Activated T-helper 1 cell treated with anti-CD3 and anti-CD28 coated beads, Interleukin-12 subunit alpha, Interleukin-12 subunit beta, Interleukin-2, Interleukin-4 antibody, amounts not matched to agents 30 ng/mL and 10 ng/mL and 1 ng/mL, durations not matched to agents 14 hours and 24 hours and 36 hours (primary cell): ENCODE measurements around the gene DEDD2. TPM values are rescaled to one million over a fixed set of nuclear protein-coding genes. Genes with fewer than 3 reads are reported as not detected.
"Not testable (repeated sequence)": the region's sequence is repeated elsewhere in the genome, so short reads cannot be mapped to it uniquely, and the experiment has no call there.

ENCODE experiments used
- DNase-seq: peaks from one replicate; pipeline ENCODE4 v3.0.0; 2021; ENCODE audit warnings: low spot score
- H3K27ac Mint-ChIP-seq: one replicate; pipeline ENCODE4 v1.8.0; 2021; ENCODE audit warnings: mild to moderate bottlenecking, mixed read lengths
- H3K27me3 Mint-ChIP-seq: one replicate; pipeline ENCODE4 v1.8.0; 2022; ENCODE audit warnings: mild to moderate bottlenecking, moderate library complexity, mixed read lengths; ENCODE audit not compliant: insufficient read depth
- H3K36me3 Mint-ChIP-seq: one replicate; pipeline ENCODE4 v1.8.0; 2021; ENCODE audit warnings: low read depth, mixed read lengths
- H3K4me1 Mint-ChIP-seq: one replicate; pipeline ENCODE4 v1.8.0; 2021; ENCODE audit warnings: low read depth, mixed read lengths
- H3K4me3 Mint-ChIP-seq: one replicate; pipeline ENCODE4 v1.8.0; 2021; ENCODE audit warnings: mild to moderate bottlenecking, moderate library complexity, mixed read lengths
- H3K9me3 Mint-ChIP-seq: one replicate; pipeline ENCODE4 v1.8.0; 2021; ENCODE audit warnings: mixed read lengths
- intact Hi-C: fragments of 100-400 bp; cut with micrococcal nuclease; formaldehyde crosslinking; loops from one replicate; pipeline ENCODE4 v1.15.1; 2024
- total RNA-seq: library from RNA; stranded (reverse); gene quantifications from 2 replicates; pipeline ENCODE4 v1.2.3, GENCODE V29; 2022

Gene DEDD2, protein sequence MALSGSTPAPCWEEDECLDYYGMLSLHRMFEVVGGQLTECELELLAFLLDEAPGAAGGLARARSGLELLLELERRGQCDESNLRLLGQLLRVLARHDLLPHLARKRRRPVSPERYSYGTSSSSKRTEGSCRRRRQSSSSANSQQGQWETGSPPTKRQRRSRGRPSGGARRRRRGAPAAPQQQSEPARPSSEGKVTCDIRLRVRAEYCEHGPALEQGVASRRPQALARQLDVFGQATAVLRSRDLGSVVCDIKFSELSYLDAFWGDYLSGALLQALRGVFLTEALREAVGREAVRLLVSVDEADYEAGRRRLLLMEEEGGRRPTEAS
- 36.9 and 37.9 TPM in 2 replicates for total RNA-seq

DNA sequence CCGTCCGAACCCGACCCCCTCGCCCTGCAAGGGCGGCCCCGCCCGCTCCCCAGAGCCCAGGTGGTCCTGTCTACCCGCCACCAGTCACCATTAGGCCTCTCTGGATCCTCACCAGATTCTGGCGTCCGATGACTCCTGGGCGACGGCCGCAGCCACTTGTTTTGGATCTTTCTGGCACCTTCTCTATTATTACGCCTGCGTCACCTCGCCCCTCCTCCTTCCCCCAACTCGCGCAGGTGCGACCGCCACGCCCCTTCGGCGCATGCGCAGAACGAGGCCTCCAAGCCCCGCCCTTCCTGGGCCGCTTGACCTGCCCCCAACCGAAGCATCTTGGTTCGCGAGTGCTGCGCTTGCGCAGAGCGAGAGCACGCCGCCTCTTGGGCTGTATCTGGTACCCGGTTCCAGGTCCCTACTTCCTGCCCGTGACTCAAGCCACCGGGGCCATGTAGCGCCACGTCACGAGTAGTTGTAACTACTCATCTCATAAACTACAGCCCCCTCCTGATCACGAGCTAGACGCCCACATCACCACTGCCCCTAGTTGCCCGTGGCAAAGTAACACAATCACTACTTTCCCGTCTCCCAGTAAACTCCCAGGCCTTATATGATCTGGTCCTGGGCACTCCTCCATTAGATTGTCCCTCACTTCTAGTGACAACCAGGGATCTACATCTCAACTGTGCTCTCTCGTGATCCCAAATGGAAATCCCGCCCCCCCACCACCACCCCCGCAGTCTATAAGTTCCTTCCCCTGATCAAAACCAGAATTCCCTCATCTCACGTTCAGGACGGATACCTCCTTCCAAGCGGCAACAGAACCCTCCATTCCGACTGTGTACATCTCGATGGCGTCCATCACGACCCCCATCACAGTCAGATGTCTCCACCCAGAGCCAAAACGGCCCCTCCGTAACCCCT lies at the start of gene DEDD2:
TSS of gene DEDD2 (minus strand) at position 158 of the 918 bp plus-strand sequence. CDS start 670 bp downstream, outside the sequence.
- H3K4me1 Mint-ChIP-seq, result peaks cover 68% of the 10 kb centered on the region
- H3K27ac Mint-ChIP-seq, result peak within 1 kb of the TSS; percentile 94
- intact Hi-C loops, result loop anchor here (1.0 to 2.0 kb wide), 10 partner anchors 16 to 141 kb away; partner anchors contain the start of genes ERF, PAFAH1B3, POU2F2 and PRR19
- peak; percentile 100 for DNase-seq
- H3K36me3 Mint-ChIP-seq, result peaks cover 32% of the 10 kb centered on the region
- H3K9me3 Mint-ChIP-seq, result no peaks in the 10 kb centered on the region
- peaks cover 2% of the 10 kb centered on the region for H3K27me3 Mint-ChIP-seq
- peak within 1 kb of the TSS; percentile 99 for H3K4me3 Mint-ChIP-seq

- H3K27ac Mint-ChIP-seq, intact Hi-C loops, H3K9me3 Mint-ChIP-seq, H3K36me3 Mint-ChIP-seq, H3K4me3 Mint-ChIP-seq, H3K27me3 Mint-ChIP-seq, DNase-seq: not testable (repeated sequence)
- peaks cover 30% of the 10 kb centered on the region for H3K4me1 Mint-ChIP-seq
Measured at GRCh38 chr19:42266928-42267603, 49.6 kb upstream of the DEDD2 start.

- H3K9me3 Mint-ChIP-seq, intact Hi-C loops, H3K27me3 Mint-ChIP-seq, H3K36me3 Mint-ChIP-seq, H3K27ac Mint-ChIP-seq, H3K4me3 Mint-ChIP-seq, DNase-seq: not testable (repeated sequence)
- H3K4me1 Mint-ChIP-seq, result peaks cover 25% of the 10 kb centered on the region
Measured at GRCh38 chr19:42266105-42266504, 48.6 kb upstream of the DEDD2 start.

GRCh38 chr19:42261763-42262162 lies 44.3 kb upstream of the DEDD2 start:
- Mint-ChIP-seq H3K27me3 (peaks cover 11% of the 10 kb centered on the region), H3K4me3 (no peak overlapping the region), H3K36me3 (no peaks in the 10 kb centered on the region), H3K27ac (no peak overlapping the region), H3K4me1 (no peaks in the 10 kb centered on the region), H3K9me3 (no peaks in the 10 kb centered on the region)
- intact Hi-C loops, result no loop called here
- no peak for DNase-seq

GRCh38 chr19:42257842-42258241 lies 40.4 kb upstream of the DEDD2 start:
- H3K4me3 Mint-ChIP-seq, H3K9me3 Mint-ChIP-seq, H3K36me3 Mint-ChIP-seq, DNase-seq, H3K4me1 Mint-ChIP-seq, intact Hi-C loops, H3K27ac Mint-ChIP-seq: not testable (repeated sequence)
- peaks cover 14% of the 10 kb centered on the region for H3K27me3 Mint-ChIP-seq

DNA sequence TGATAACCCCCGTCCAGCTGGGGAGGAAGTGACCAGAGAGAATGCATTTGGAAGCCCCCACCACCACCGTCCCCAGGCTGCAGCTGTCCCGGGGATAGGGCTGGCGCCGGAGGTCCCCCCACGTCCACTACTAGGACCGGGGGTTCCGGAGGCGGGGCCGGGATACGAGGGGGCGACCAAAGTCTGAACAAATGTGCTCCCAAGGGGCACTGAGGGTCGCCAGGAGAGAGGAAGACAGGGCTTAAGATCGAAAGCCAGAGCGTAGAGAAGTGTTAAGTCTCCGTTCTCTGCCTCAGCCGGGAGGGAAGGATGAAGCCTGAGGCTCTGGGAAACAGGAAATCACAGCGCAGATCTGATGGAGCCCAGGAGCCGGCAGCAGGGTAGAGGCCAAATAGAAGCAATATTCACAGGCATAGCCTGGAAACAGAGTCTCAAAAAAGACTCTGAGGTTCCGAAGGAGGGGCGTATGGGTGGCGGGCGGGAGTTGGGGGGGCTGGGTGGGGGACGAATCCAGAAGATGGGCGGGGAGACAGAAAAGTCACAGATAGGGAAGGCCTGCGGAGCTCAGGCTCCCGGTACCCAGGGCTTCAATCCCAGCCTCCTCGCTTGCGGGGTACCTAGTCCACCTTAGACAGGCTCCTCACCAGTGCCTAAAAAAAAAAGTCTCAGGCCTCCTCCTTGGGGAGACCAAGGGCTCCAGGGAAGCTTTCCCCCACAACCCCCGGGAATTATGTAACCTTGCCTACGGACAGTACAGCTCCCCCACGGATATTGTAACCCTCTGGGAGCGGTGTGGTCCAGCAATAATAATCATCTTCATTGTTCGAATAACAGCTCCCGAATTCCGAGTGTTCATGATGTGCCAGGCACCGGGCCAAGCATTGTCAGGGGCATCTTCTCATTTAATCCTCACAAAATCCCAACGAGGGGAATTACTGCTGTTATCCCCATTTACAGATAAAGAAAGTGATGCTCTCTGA lies 38.6 kb upstream of the DEDD2 start:
- intact Hi-C loops, result loop anchor here (1.0 kb wide), 5 partner anchors 12 to 69 kb away; partner anchors contain the start of genes DEDD2, MEGF8, PAFAH1B3 and PRR19
- peaks cover 9% of the 10 kb centered on the region for H3K27me3 Mint-ChIP-seq
- H3K9me3 Mint-ChIP-seq, result no peaks in the 10 kb centered on the region
- no peak overlapping the region for H3K27ac Mint-ChIP-seq
- peaks cover 19% of the 10 kb centered on the region for H3K4me1 Mint-ChIP-seq
- no peak for DNase-seq
- H3K36me3 Mint-ChIP-seq, result peaks cover 8% of the 10 kb centered on the region
- peak overlapping the region; percentile 74 for H3K4me3 Mint-ChIP-seq

- DNase-seq, result peak; percentile 92
- H3K9me3 Mint-ChIP-seq, result no peaks in the 10 kb centered on the region
- H3K27me3 Mint-ChIP-seq, result peaks cover 9% of the 10 kb centered on the region
- H3K4me1 Mint-ChIP-seq, result peaks cover 19% of the 10 kb centered on the region
- H3K36me3 Mint-ChIP-seq, result peaks cover 8% of the 10 kb centered on the region
- intact Hi-C loops, result loop anchor here (1.0 kb wide), 6 partner anchors 11 to 70 kb away; partner anchors contain the start of genes DEDD2, MEGF8, PAFAH1B3 and PRR19
- H3K27ac Mint-ChIP-seq, result peak within 1 kb of the TSS; percentile 65
- peak within 1 kb of the TSS; percentile 74 for H3K4me3 Mint-ChIP-seq
Measured at GRCh38 chr19:42254850-42255765, 37.6 kb upstream of the DEDD2 start, which contains the start of gene ERF. ERF (minus strand) TSS chr19:42255128; CDS start chr19:42254999, 129 bp downstream.

GRCh38 chr19:42254089-42254849 lies 36.8 kb upstream of the DEDD2 start:
- Mint-ChIP-seq H3K36me3 (peaks cover 8% of the 10 kb centered on the region), H3K4me1 (peaks cover 19% of the 10 kb centered on the region), H3K9me3 (no peaks in the 10 kb centered on the region), H3K27ac (peak overlapping the region; percentile 40), H3K27me3 (peaks cover 9% of the 10 kb centered on the region), H3K4me3 (peak overlapping the region; percentile 74)
- intact Hi-C loops, result loop anchor here (1.0 kb wide), 1 partner anchor 10 kb away; no protein-coding TSS in a partner anchor
- DNase-seq, result peak; percentile 69

DNA sequence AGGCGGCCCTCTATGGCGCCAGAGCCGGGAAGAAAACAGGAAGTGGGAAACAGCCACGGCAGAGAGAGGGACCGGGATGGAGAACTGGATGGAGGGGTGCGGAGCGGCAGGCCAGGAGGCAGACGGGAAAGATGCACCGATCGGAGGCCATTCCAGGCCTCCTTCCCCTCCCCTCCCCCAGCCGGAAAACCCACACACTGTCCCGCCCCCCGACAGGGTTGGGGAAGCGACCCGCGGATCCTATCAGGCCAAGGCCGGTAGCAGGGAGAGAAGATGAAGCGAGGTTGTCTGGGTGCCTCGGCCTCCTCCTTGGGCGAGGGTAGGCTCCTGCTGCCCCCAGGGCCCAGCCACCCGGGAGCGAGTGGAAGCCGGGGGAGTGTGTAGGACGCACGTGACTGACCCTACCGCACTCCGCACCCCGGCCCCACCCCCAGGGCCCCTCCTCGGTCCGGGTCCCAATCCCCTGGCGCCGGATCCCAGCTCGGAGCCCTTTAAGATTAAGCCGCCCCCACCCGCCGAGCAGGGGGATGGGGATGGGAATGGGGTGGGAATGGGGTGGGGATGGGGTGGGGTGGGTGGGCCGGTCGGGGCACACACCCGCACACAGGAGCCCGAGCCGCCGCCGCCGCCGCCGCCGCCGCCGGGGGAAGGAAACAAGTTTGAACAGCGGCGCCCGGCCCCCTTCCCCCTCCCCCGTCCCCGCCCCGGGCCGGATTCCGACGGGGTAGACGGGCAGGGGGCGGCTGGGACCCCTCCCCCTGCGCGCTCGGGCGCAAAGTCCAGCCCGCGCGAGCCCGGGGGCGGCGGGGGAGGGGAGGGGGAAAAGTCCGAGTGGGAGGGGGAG lies 36.0 kb upstream of the DEDD2 start:
- Mint-ChIP-seq H3K4me1 (peaks cover 19% of the 10 kb centered on the region), H3K27ac (peak overlapping the region; percentile 96), H3K4me3 (peak overlapping the region; percentile 98), H3K27me3 (peaks cover 9% of the 10 kb centered on the region), H3K9me3 (no peaks in the 10 kb centered on the region), H3K36me3 (peaks cover 8% of the 10 kb centered on the region)
- intact Hi-C loops, result loop anchor here (1.0 kb wide), 1 partner anchor 9 kb away; no protein-coding TSS in a partner anchor
- peak; percentile 51 for DNase-seq
